ENCODE data around the gene TOR1AIP2. TPM values are rescaled to one million over a fixed set of nuclear protein-coding genes. Genes with fewer than 3 reads are reported as not detected.

Gene TOR1AIP2
- total RNA-seq, 1 donor from 2014 or later: 64.2 TPM

GRCh38 chr1:179828554-179829110 lies 49.0 kb downstream of the TOR1AIP2 start:
- no peak overlapping the region for H3K4me3 ChIP-seq (ENCODE audit: low read depth, low read length)
- H3K27me3 ChIP-seq (ENCODE audit: control insufficient read depth, insufficient read depth, low read length): no peaks in the 10 kb centered on the region
- TF ChIP-seq CTCF (IDR thresholded peaks at IDR 0.05; ENCODE audit: insufficient read depth, low read length, severe bottlenecking): no peak
- no peak for DNase-seq (ENCODE audit: low read depth)
- no peaks in the 10 kb centered on the region for H3K36me3 ChIP-seq (ENCODE audit: control insufficient read depth, insufficient read depth, low read length)
- FAIRE-seq: no peak

GRCh38 chr1:179826626-179827280 lies 50.9 kb downstream of the TOR1AIP2 start:
- no peak for TF ChIP-seq CTCF (IDR thresholded peaks at IDR 0.05; ENCODE audit: insufficient read depth, low read length, severe bottlenecking)
- DNase-seq (ENCODE audit: low read depth) (no peak), FAIRE-seq (no peak)
- Histone ChIP-seq H3K27me3 (ENCODE audit: control insufficient read depth, insufficient read depth, low read length) (no peaks in the 10 kb centered on the region), H3K4me3 (ENCODE audit: low read depth, low read length) (no peak overlapping the region), H3K36me3 (ENCODE audit: control insufficient read depth, insufficient read depth, low read length) (no peaks in the 10 kb centered on the region)

- H3K27me3 ChIP-seq (ENCODE audit: control insufficient read depth, insufficient read depth, low read length): no peaks in the 10 kb centered on the region
Measured at GRCh38 chr1:179825798-179826460, 51.7 kb downstream of the TOR1AIP2 start.

GRCh38 chr1:179825206-179825605 lies 52.4 kb downstream of the TOR1AIP2 start:
- H3K4me3 ChIP-seq (ENCODE audit: low read depth, low read length): no peak overlapping the region
- FAIRE-seq (no peak), DNase-seq (ENCODE audit: low read depth) (no peak)
- TF ChIP-seq CTCF (IDR thresholded peaks at IDR 0.05; ENCODE audit: insufficient read depth, low read length, severe bottlenecking): no peak
- H3K36me3 ChIP-seq (ENCODE audit: control insufficient read depth, insufficient read depth, low read length): no peaks in the 10 kb centered on the region
- no peaks in the 10 kb centered on the region for H3K27me3 ChIP-seq (ENCODE audit: control insufficient read depth, insufficient read depth, low read length)

More at GRCh38 chr1:179825798-179826460, 51.7 kb downstream of the TOR1AIP2 start:
- Histone ChIP-seq H3K4me3 (ENCODE audit: low read depth, low read length) (no peak overlapping the region), H3K36me3 (ENCODE audit: control insufficient read depth, insufficient read depth, low read length) (no peaks in the 10 kb centered on the region)
- FAIRE-seq (no peak), DNase-seq (ENCODE audit: low read depth) (no peak)
- no peak for TF ChIP-seq CTCF (IDR thresholded peaks at IDR 0.05; ENCODE audit: insufficient read depth, low read length, severe bottlenecking)

- no peak for TF ChIP-seq CTCF (IDR thresholded peaks at IDR 0.05; ENCODE audit: insufficient read depth, low read length, severe bottlenecking)
- no peak for DNase-seq (ENCODE audit: low read depth)
- H3K4me3 ChIP-seq (ENCODE audit: low read depth, low read length): no peak overlapping the region
- H3K27me3 ChIP-seq (ENCODE audit: control insufficient read depth, insufficient read depth, low read length): no peaks in the 10 kb centered on the region
- no peak for FAIRE-seq
- no peaks in the 10 kb centered on the region for H3K36me3 ChIP-seq (ENCODE audit: control insufficient read depth, insufficient read depth, low read length)
Measured at GRCh38 chr1:179824265-179824664, 53.3 kb downstream of the TOR1AIP2 start.
